Stimulated activated CD4-positive, alpha-beta T cell treated with anti-CD3 and anti-CD28 coated beads, TNF-alpha, amount 100 ng/mL, for 24 hours (primary cell): ENCODE measurements around the gene PEX12.
A peak's percentile ranks its signal among the peaks of the same experiment; 100 is the strongest.
"Not testable (repeated sequence)": the region's sequence is repeated elsewhere in the genome, so short reads cannot be mapped to it uniquely, and the experiment has no call there.

Experiments
- DNase-seq, 3 experiments: peaks; one replicate each; pipeline ENCODE4 v3.0.0-alpha.2; 2020; ENCODE audit warnings: low read depth in 3 of 3

The PEX12 gene

GRCh38 chr17:35537601-35538141 lies 40.7 kb downstream of the PEX12 start, which contains the start of gene SLFN12L:
SLFN12L (minus strand) TSS chr17:35537678; CDS start chr17:35522364, 15,314 bp downstream.
- no peak for DNase-seq

- peak in 1 of 3 experiments; percentile 30 for DNase-seq
These were observed 41.7 kb downstream of the PEX12 start for GRCh38 chr17:35536664-35537171.

- not testable (repeated sequence) for DNase-seq
These were observed 43.0 kb downstream of the PEX12 start for GRCh38 chr17:35535406-35535805.

GRCh38 chr17:35534576-35535093 lies 43.7 kb downstream of the PEX12 start:
- DNase-seq, result no peak

GRCh38 chr17:35531160-35531559 lies 47.2 kb downstream of the PEX12 start:
- no peak for DNase-seq

- no peak for DNase-seq
These were observed 48.5 kb downstream of the PEX12 start for GRCh38 chr17:35529866-35530265.

GRCh38 chr17:35529326-35529725 lies 49.0 kb downstream of the PEX12 start:
- DNase-seq, result not testable (repeated sequence)
